Aorta (tissue), 5 donors: ENCODE data around the gene XYLT1. TPM values are rescaled to one million over a fixed set of nuclear protein-coding genes. Genes with fewer than 3 reads are reported as not detected.

ENCODE experiments used
- ATAC-seq: fragments of 200-7000 bp; cut with Tn5 transposase; one replicate; pipeline ENCODE4 v1.9.1; 2022; ENCODE audit warnings: moderate library complexity; ENCODE audit not compliant: low FRiP score
- DNase-seq, 2 donors: peaks; one replicate each; pipeline ENCODE4 v3.0.0-alpha.2; 2020
- H3K27ac ChIP-seq, 2 donors: one replicate each; pipeline ENCODE4 v1.5.1; 2013; ENCODE audit warnings: low read length in 2 of 2, mild to moderate bottlenecking in 2 of 2, moderate library complexity in 2 of 2, control low read depth in 1 of 2, inconsistent platforms in 1 of 2, low read depth in 1 of 2
- H3K27me3 ChIP-seq, 2 donors: one replicate each; pipeline ENCODE4 v1.6.1; 2013; ENCODE audit warnings: control low read depth in 1 of 2, low read length in 1 of 2, mild to moderate bottlenecking in 1 of 2, moderate library complexity in 1 of 2; ENCODE audit not compliant: insufficient read depth in 2 of 2, control insufficient read depth in 1 of 2
- H3K36me3 ChIP-seq, 2 donors: one replicate each; pipeline ENCODE4 v1.6.1; 2013; ENCODE audit warnings: control low read depth in 1 of 2, low read length in 1 of 2, mild to moderate bottlenecking in 1 of 2; ENCODE audit not compliant: insufficient read depth in 2 of 2, control insufficient read depth in 1 of 2
- H3K4me1 ChIP-seq, 2 donors: one replicate each; pipeline ENCODE4 v1.6.1; 2013; ENCODE audit warnings: low read length in 2 of 2, control low read depth in 1 of 2, mild to moderate bottlenecking in 1 of 2, moderate library complexity in 1 of 2; ENCODE audit not compliant: insufficient read depth in 2 of 2, control insufficient read depth in 1 of 2
- H3K4me3 ChIP-seq, 2 donors: one replicate each; pipeline ENCODE4 v1.5.1; 2013; ENCODE audit warnings: low read length in 2 of 2, control low read depth in 1 of 2, mild to moderate bottlenecking in 1 of 2
- H3K9me3 ChIP-seq: one replicate; pipeline ENCODE4 v1.6.1; 2013; ENCODE audit warnings: mild to moderate bottlenecking, low read length; ENCODE audit not compliant: control insufficient read depth
- WGBS, 2 donors: extraction: QIAGEN DNeasy Blood & Tissue Kit; methylation state at CpG; one replicate each; pipeline ENCODE4 v1.1.7; 2013; 5-methylcytosine and 5-hydroxymethylcytosine counted together
- intact Hi-C, 2 donors: fragments of 100-400 bp; cut with DNase I; formaldehyde crosslinking; loops; one replicate each; pipeline versions ENCODE4 v1.14.2 to v1.15.0; 2022
- polyA plus RNA-seq, 2 donors: library from polyadenylated mRNA; stranded (reverse); fragments of 200-250 nt; gene quantifications; one replicate each; pipeline ENCODE4 v1.2.3, GENCODE V29; 2013
- total RNA-seq, 2 donors: library from RNA; stranded (reverse); fragmentation: NEBNext Ultra II Directional; extraction: Animal tissue kit (Norgen Biotek cat#: 25700); gene quantifications; one replicate each; pipeline ENCODE4 v1.2.1, GENCODE V29; 2021
- donor health status: healthy with polysubstance abuse.
- donor health status: Bipolar disorder and iron deficiency.
- donor health status: DM: no; HTN: no; CAD: no.
- donor health status: DM: no; HTN: no; CAD: no.
- donor health status: DM: yes; HTN: yes; CAD: no.

XYLT1 gene
- total and polyA plus RNA-seq, 4 donors: 1.3 to 15.9 (median 8.6) TPM

- DNase-seq: no peak
- Histone ChIP-seq H3K27me3 (no peaks in the 10 kb centered on the region), H3K36me3 (no peaks in the 10 kb centered on the region), H3K9me3 (no peaks in the 10 kb centered on the region), H3K4me3 (no peak overlapping the region), H3K4me1 (no peaks in the 10 kb centered on the region), H3K27ac (no peak overlapping the region)
- ATAC-seq: no peak
- 80 to 87% methylated on average over 6 of the region's 6 CpGs for WGBS, 2 donors
- intact Hi-C loops: no loop called here
Observed at GRCh38 chr16:17245776-17246175, 225.0 kb downstream of the XYLT1 start.

- Histone ChIP-seq H3K27ac (no peak overlapping the region), H3K4me1 (no peaks in the 10 kb centered on the region), H3K27me3 (no peaks in the 10 kb centered on the region), H3K4me3 (no peak overlapping the region), H3K36me3 (no peaks in the 10 kb centered on the region), H3K9me3 (no peaks in the 10 kb centered on the region)
- whole genome bisulfite sequencing, 2 donors: 36 to 59% methylated on average over 9 of the region's 9 CpGs
- DNase-seq (no peak), ATAC-seq (no peak)
- intact Hi-C loops: no loop called here
Observed at GRCh38 chr16:17244872-17245551, 225.7 kb downstream of the XYLT1 start.

GRCh38 chr16:17241264-17241835, 229.4 kb downstream of the XYLT1 start:
- ATAC-seq: peak; percentile 77
- intact Hi-C loops: no loop called here
- WGBS, 2 donors: 96% methylated on average over 8 of the region's 8 CpGs

GRCh38 chr16:17238285-17239028, 232.3 kb downstream of the XYLT1 start:
- H3K27ac ChIP-seq: no peak overlapping the region
- H3K9me3 ChIP-seq: no peaks in the 10 kb centered on the region
- no peak overlapping the region for H3K4me3 ChIP-seq
- DNase-seq (no peak), ATAC-seq (no peak)
- intact Hi-C loops: no loop called here
- H3K27me3 ChIP-seq: no peaks in the 10 kb centered on the region
- H3K36me3 ChIP-seq: no peaks in the 10 kb centered on the region
- H3K4me1 ChIP-seq: peaks cover 0 to 4% of the 10 kb centered on the region in 2 donors
- WGBS, 2 donors: 93 to 94% methylated on average over 8 of the region's 8 CpGs

More at GRCh38 chr16:17241264-17241835, 229.4 kb downstream of the XYLT1 start:
- no peaks in the 10 kb centered on the region for H3K27me3 ChIP-seq
- no peaks in the 10 kb centered on the region for H3K4me1 ChIP-seq
- DNase-seq: no peak
- H3K27ac ChIP-seq: no peak overlapping the region
- H3K9me3 ChIP-seq: no peaks in the 10 kb centered on the region
- no peak overlapping the region for H3K4me3 ChIP-seq
- no peaks in the 10 kb centered on the region for H3K36me3 ChIP-seq

- ATAC-seq (no peak), DNase-seq (no peak)
- 95 to 97% methylated on average over 8 of the region's 8 CpGs for WGBS, 2 donors
- H3K27me3 ChIP-seq: no peaks in the 10 kb centered on the region
- no peak overlapping the region for H3K27ac ChIP-seq
- H3K4me1 ChIP-seq: peaks cover 0 to 4% of the 10 kb centered on the region in 2 donors
- no peak overlapping the region for H3K4me3 ChIP-seq
- no peaks in the 10 kb centered on the region for H3K36me3 ChIP-seq
- no peaks in the 10 kb centered on the region for H3K9me3 ChIP-seq
- intact Hi-C loops: no loop called here
Observed at GRCh38 chr16:17237350-17237944, 233.3 kb downstream of the XYLT1 start.

- intact Hi-C loops: no loop called here
- H3K36me3 ChIP-seq: no peaks in the 10 kb centered on the region
- ATAC-seq (no peak), DNase-seq (no peak)
- H3K4me1 ChIP-seq: peaks cover 0 to 4% of the 10 kb centered on the region in 2 donors
- H3K4me3 ChIP-seq: no peak overlapping the region
- WGBS, 2 donors: 87 to 91% methylated on average over 10 of the region's 10 CpGs
- H3K27me3 ChIP-seq: no peaks in the 10 kb centered on the region
- H3K27ac ChIP-seq: no peak overlapping the region
- H3K9me3 ChIP-seq: no peaks in the 10 kb centered on the region
Observed at GRCh38 chr16:17235147-17235815, 235.5 kb downstream of the XYLT1 start.

GRCh38 chr16:17233318-17234002, 237.3 kb downstream of the XYLT1 start:
- peak overlapping the region in 1 of 2 donors; percentile 3 for H3K27ac ChIP-seq
- peaks cover 0 to 4% of the 10 kb centered on the region in 2 donors for H3K4me1 ChIP-seq
- no peaks in the 10 kb centered on the region for H3K36me3 ChIP-seq
- WGBS, 2 donors: 29 to 33% methylated on average over 13 of the region's 13 CpGs
- H3K27me3 ChIP-seq: no peaks in the 10 kb centered on the region
- ATAC-seq: no peak
- H3K9me3 ChIP-seq: no peaks in the 10 kb centered on the region
- intact Hi-C loops: no loop called here
- H3K4me3 ChIP-seq: no peak overlapping the region
- no peak for DNase-seq

- WGBS, 2 donors: 98 to 100% methylated on average over 6 of the region's 6 CpGs
- intact Hi-C loops: no loop called here
- Histone ChIP-seq H3K4me1 (peaks cover 0 to 4% of the 10 kb centered on the region in 2 donors), H3K27ac (no peak overlapping the region), H3K9me3 (no peaks in the 10 kb centered on the region), H3K4me3 (no peak overlapping the region), H3K36me3 (no peaks in the 10 kb centered on the region), H3K27me3 (no peaks in the 10 kb centered on the region)
- ATAC-seq: no peak
- no peak for DNase-seq
Observed at GRCh38 chr16:17232487-17232886, 238.3 kb downstream of the XYLT1 start.
